Dedifferentiated amniotic fluid mesenchymal stem cell (primary cell): ENCODE data around the gene GGA2.
"Not testable (repeated sequence)": the region's sequence is repeated elsewhere in the genome, so short reads cannot be mapped to it uniquely, and the experiment has no call there.

ENCODE experiments used
- DNase-seq: peaks from one replicate; pipeline ENCODE4 v3.0.0-alpha.2; 2016; ENCODE audit errors: extremely low spot score

The GGA2 gene

DNA sequence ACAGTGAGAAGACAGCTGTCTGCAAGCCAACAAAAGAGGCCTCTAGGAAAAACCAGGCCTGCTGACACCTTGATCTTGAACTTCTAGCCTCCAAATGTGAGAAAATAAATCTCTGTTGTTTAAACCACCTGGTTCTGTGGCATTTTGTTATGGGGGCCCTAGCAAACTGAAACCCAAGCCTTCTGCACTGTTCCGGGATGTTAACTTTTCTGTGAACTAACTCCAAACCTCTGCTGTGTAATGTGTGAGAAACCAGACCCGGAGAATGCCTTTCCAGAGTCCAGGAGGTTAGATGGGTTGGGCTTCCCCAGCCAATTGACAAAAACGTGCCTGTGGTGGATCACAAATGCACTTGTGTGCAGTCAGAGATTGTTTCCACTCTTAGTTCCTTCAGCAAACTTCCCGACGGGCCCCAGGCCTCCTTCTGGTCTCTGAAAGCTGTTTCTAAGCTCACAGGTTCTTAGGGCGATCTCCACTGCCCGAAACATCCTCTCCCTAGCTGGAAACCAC is 13.6 kb upstream of the GGA2 start:
- DNase-seq, result no peak

DNA sequence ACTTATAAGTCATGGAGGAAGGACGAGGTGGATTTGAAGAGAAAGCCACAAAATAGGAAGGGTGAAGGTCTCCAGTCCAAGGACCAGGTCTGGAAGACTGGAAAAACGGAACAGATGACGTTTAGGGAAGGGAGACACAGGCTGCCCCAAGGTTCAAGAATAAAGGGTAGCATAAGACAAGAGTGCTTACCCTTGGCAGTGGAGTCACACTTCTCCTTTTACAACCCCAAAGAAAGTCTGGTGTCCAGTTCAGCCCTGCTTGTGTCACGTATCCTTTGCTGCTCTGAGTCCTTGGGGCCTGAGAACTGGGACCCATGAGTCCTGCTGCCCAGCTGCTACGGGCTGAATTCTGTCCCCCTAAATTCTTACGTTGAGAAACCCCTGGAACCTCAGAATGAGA is 13.0 kb upstream of the GGA2 start:
- no peak for DNase-seq

DNA sequence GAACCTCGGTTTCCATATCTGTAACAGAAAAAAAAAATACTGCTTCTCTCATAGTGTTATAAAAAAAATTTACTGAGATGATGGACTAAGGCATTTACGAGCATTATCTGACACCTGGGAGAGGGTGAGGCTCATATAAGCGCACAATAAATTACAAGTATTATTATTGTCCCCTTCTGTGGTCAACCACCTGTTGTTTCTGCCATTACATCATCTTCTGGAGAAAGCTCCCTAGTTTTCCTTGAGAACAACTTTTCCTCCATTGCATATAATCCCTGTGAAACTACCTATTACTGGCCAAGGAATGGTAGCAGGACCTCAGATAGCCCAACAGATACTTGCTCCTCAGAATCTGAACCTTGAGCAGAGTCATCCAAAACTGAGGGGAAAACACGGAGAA is 11.7 kb upstream of the GGA2 start:
- DNase-seq, result no peak

DNA sequence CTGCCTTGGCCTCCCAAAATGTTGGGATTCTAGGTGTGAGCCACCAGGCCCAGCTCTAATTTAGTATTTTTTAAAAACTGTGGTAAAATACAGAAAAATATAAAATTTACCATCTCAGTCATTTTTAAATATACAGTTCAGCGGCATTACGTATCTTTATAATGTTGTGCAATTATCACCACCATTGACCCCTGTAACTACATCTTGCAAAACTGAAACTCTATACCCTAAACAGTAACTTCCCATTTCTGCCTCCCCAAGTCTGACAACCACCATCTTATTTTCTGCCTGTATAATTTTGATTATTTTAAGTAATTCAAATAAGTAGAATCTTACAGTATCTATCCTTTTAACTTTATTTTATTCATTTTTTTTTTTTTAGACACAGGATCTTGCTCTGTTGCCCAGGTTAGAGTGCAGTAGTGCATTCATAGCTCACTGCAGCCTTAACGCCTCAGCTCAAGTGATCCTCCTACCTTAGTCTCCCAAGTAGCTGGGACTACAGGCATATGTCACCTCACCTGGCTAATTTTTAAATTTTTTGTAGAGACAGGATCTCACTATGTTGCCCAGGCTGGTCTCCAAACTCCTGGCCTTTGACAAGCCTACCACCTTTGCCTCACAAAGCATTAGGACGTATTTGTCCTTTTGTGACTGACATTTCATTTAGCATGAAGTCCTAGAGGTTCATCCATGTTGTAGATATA is 10.9 kb upstream of the GGA2 start:
- no peak for DNase-seq

DNA sequence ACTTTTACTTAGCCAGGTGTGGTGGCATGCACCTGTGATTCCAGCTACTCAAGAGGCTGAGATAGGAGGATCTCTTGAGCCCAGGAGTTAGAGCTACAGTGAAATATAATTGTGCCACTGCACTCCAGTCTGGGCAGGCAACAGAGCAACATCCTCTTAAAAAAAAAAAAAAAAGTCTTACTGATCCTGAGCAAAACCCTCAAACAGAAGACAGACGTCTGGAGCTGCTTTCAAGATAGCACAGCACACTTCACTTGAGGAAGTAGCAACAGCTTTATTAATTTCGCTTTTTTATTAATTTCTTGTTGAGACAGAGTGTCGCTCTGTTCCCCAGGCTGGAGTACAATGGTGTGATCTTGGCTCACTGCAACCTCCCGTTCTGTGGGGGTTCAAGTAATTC is 10.2 kb upstream of the GGA2 start:
- DNase-seq, result no peak

DNA sequence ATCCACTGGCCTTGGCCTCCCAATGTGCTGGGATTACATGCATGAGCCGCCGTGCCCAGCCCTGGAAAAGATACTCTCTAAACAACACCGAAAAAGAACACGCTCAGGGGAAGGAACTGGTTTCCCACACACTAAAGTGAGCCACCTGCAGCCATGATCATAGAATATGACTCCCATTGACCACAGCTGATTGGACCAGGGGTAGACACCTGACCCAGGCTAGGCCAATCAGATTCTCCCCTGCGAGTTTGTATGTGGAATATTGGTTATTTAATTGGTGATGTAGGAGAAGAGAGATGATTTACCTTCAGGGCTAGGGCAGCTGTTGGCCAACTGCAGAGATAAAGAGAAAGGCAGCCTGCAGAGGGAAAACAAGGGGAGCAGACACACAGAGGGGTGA is 9.0 kb upstream of the GGA2 start:
- DNase-seq, result no peak

DNA sequence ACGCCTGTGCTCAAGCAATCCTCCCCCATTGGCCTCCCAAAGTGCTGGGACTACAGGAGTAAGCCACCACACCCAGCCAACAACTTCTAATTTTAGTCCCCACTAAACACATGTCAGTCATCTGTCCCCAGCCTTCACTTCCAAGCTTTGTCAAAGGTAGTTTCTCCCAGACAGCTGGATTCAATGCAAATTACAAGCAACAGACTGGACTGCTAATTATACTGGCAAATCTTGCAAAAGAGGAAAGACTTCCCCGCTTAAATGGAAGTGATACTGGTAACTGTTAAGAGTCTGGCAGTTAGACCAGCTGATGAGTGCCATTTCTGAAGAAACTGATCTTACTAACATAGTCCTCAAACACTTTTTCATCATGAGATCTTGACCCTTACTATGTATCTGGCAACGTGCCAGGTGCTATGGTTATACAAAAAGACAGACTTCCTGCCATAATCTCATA is 8.2 kb upstream of the GGA2 start:
- no peak for DNase-seq

DNA sequence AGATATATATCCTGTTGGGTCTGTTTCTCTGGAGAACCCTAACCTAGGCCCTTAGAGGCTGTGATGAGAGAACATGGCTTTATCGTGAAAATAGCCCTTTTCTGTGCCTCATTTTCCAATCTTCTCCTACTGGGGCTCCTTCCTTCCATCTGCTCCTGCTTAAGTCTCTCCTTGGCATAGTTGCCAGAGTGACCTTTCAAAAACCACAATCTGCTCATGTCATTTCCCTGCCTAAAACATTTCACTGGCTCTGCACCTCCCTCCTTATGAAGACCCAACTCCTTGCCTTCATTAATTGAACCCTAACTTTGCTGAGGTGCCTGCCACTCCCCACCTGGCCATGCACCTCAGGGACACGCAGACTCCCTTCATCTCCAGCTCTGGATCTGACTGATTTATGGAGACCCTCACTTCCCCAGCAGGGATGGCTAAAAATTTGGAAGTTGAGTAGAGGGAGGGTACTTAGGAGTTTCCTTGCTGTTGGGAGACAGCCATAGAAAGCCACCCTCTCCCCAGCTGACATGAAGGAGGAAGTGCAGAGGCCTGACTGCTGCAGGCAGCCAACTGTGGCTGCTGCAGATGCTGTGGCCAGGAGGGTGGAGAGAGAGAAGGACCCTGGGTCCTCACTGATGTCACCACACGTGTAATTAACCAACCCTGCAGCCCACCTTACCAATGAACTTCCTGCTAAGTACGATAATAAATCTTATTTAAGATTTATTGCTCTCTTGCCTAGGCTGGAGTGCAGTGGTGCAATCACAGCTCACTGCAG is 6.3 kb upstream of the GGA2 start:
- DNase-seq, result no peak

DNA sequence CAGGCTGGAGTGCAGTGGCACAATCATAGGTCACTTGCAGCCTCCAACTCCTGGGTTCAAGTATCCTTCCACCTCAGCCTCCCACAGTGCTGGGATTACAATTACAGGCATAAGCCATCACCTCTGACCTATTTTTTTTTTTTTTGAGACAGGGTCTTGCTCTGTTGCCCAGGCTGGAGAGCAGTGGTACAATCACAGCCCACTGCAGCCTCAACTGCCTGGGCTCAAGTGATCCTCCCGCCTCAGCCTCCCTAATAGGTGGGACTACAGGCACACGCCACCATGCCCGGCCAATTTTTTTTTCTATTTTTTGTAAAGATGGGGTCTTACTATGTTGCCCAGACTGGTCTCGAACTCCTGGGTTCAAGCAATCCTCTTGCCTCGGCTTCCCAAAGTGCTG is 5.6 kb upstream of the GGA2 start:
- DNase-seq, result no peak

DNA sequence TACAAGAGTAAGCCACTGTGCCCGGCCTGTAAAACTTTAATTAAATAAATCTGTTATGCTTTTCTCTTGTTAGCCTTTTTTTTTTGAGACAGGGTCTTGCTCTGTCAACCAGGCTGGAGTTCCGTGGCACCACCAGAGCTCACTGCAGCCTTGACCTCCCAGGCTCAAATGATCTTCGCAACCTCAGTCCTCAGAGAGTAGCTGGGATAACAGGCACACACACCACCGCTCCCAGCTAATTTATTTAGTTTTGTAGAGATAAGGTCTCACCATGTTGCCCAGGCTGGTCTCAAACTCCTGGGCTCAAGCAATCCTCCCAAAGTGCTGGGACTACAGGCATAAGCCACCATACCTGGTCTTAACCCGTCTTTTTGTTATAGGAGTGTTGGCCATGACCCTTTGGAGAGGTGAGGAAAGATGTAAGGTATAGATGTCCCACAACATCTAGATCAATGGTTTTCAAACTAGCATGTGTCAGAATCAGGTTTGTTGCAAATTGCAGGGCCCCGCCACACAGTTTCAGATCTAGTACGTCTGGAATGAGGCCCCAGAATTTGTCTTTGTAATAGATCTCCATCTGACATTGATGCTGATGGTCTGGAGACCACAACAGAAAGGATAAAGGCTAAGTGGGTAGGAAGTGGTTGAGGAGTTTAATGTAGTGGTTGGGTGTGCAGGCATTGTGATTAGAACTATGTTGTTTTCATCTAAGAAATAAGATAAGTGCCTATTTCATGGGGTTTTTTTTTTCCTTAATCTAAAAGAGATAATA is 4.3 kb upstream of the GGA2 start:
- no peak for DNase-seq

DNA sequence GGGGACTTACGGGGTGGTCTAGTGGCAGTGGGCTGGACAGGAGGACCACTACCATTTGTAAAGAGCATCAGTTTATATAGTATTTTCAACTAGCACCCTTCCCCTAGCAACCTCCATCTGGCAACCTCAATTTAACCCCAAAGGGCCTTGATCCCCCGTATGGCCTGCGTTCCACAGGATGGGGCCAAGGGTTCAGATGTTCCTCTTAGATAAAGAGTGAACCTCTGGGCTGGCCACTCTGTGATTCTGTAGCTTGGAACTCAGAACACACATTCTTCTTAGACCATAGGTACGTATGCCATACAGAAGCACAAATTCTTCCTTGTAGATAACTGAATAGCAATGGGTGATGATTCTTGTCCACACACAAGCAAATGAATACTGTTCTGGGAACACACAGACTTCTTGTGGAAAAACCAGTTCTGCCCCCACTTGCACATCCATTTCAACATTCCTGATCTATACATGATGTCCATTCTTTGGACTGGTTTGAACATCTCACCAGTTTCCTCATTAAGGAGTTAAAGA is 1.9 kb upstream of the GGA2 start:
- DNase-seq, result no peak

DNA sequence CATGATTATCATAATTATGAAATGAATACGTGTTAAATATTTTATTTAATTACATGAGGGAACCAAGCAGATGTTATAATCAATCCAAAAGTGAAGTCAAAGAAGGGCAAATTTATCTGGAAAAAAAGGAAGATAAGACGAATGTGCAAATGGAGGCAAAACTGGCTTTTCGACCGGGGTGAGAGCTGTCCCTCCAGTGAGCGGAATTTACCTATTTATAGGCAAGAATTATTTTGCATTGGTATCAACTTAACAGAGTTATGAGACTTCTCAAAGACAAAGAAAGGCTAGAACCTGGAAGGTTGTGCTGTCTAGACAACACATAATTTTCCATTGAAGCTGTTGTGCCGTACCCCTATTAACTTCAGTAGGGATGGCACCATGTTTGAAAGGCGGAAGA is 1.4 kb upstream of the GGA2 start:
- DNase-seq, result no peak

DNA sequence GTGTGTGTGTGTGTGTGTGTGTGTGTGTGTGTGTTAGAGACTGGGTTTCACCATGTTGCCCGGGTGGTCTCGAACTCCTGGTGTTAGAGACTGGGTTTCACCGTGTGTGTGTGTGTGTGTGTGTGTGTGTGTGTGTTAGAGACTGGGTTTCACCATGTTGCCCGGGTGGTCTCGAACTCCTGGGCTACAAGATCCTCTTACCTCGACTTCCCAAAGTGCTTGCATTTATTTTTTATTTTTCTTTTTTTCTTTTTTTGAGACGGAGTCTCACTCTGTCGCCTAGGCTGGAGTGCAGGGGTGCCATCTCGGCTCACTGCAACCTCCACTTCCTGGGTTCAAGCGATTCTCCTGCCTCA is 599 bp upstream of the GGA2 start:
- not testable (repeated sequence) for DNase-seq

DNA sequence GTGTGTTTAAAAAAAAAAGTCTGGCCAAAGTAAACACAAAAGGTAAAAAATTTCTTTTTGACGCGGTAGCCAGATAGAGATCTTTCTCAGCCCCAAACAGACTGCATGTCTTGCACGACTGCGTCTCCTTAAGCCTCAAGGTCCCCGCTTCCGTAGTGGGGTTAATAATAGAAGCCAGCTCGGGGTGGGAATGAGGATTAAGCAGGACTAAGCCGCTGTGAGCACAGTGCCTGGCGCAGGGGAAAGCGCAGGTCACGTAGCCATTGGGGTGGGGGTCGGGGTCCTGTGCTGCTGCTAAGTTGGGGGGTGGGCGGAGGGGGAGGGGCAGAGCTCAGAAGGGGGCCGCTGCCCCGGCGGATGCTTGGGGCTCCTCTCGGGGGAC is 521 bp downstream of the GGA2 start:
- no peak for DNase-seq

DNA sequence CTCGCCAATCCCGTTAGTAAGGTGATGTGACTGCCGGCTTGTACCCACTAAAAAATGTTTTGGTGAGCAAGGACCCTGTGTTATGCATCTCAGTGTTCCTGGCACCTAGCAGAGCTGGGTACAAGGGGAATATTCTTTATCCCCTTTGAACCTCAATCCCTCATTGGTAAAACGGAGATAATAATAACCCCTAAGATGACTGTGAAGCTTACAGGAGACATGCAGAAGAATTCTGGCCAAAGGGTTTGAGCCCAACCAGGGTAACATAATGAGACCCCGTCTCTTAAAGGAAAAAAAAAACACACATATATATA is 896 bp downstream of the GGA2 start:
- DNase-seq, result no peak

DNA sequence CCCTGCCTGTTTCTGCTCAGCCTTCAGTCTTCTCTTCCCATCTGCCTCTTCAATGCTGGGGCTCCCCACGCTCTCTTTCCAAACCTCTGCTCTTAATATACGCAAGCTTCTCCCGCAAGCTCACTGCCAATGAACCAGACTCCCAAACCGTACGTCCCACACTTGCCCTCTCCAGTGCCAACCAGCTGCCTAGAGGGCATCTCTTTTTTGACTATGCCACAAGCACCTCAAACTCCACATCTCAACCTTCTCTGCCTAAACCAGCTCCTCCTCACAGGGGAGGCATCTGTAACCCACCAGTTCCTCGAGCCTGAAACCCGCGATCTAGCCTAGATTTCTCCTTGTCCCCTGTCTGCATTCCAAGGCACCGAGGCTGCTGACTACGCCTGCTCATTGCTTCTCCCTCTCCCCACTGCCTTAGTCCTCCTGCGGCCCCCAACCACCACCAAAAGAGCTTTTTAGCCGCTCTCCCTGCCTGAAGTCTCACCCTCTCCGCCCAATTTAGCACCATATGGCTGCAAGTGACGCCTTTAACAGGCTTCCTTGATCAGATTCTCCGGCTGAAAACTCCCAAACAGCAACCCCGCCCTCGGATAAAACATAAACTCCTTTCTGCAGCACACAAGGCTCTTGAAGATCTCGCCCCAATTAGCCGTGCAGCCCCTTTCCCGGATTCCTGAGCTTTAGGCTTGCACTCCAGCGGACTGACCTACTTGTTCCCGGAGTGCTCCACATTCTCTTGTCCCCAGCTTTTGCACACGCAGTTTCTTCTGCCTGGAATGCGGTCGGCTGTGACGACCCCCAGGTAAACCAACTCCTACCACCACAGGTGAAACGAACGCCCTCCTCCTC is 1.5 kb downstream of the GGA2 start:
- peak; percentile 16 for DNase-seq

DNA sequence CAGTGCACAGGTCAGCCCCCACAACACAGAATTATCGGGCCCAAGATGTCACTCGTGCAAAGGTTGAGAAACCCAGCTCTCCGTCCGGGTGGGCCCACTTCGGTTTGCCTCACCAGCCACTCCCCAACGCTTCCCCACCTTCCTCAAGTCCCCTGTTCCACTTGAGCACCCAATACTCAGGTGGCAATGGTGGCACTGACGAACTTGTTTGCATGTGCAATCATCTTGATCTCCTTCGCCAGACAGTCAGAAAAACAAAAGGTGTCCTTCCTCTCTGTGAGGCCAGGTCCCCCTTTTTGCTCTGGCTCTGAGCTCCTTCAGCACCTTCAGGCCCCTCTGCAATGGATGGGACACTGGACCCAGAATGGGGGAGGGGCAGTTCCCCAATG is 3.7 kb downstream of the GGA2 start:
- no peak for DNase-seq

DNA sequence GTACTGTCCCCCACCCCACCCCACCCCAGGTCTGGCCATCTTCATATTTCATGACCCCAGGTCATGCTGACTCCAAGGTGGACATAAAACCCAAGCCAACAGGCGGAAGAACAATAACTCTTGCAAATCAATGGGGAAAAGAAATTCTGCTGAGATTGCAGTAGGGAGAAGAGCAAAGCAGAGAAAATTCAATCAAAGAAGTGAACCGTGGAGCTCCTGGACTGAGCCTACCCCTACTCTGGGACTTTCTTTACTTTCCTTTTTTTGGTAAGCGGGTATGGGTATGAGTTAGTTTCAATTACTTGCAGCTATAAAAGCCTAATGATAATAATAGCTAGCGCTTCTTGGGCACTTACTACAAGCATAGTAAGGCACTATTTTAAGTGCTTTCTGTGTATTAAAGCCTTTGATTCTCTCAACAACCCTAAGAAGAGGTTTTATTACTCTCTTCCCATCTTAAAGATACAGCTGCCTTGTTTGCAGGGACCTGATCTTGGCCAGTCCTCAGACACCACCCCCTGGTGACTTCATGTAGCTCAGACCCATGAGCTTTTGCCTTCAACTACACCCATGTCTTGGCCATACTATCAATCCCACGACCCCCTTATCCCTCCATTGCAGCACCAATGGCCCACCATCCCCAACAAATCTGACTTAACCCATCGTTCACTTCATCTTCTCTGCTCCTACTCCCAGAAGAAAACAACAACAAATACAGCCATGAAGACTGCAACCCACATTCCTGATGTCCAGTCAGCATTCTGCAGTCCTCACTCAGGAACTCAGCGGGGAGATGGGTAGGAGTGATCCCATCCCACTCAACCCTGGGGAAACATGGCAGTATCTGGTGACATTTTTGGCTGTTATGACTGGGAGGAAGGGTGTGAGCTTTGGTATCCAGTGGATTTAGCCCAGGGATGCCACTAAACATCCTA is 4.4 kb downstream of the GGA2 start:
- DNase-seq, result no peak

DNA sequence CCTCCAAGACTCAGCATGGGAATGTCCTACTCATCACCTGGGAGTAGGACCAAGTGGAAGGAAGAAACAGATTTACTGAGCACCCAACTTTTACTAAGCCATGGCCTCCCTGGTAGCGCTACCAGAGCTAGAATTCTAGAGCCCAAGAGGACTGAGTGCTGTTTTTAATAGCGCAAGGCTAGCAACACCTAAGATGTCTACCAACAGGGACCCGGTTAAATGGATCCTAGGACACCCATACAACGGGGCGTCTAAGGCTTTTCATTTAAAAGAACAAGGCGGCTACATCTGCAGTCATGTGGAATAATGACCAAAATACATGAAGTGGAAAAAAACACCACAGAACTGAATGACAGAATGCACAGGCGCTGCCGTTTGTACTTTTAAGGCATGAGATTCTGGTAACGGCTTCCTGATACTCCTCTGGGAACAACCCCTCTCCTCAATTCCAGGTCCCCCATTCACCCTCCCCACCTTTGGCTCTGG is 5.1 kb downstream of the GGA2 start:
- no peak for DNase-seq

DNA sequence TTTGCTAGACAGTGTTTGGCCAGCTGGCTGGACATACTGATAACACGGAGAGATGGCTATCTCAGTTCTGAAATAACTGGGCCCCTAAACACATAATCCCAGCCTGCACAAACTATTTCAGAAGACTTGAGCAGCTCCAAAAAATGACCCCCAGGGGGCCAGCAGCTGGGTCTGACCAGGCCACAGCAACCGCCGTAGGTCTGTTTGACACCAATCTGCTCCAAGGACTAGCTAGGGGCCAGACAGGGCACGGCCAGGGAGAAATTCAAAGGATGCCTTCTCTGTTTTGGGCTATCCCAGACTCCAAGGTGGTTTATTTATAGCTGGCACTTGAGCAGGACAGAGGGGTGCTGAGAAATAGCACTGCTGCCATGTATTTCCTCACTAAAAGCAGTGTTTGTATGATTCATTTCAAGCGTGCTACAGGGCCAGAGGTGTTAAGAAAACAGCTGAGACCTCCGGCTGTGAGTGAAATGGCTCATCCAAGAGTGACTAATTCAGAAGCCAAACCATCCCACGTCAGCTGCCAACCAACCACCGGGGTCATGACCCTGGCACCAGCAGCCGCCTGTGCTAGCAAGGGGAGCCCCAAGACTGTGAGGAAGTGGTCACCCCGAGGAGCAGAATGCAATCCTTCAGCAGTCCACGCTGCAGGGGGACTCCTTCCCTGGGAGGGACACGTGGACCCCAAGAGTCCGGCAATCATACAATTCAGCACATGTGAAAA is 5.7 kb downstream of the GGA2 start:
- DNase-seq, result peak; percentile 20
